Natural killer cell (primary cell): ENCODE measurements around the gene MYLK. TPM values are rescaled to one million over a fixed set of nuclear protein-coding genes. Genes with fewer than 3 reads are reported as not detected.

Experiments
- ATAC-seq, 3 donors: fragments of 150-1000 bp in 2 of 3; fragments of 200-7000 bp in 1 of 3; cut with Tn5 transposase; 1 replicate in 1 of 3; 2 replicates in 2 of 3; pipeline ENCODE4 v1.10.0; 2021; ENCODE audit warnings: mild to moderate bottlenecking in 2 of 3, moderate library complexity in 2 of 3
- DNase-seq, 2 donors: peaks; one replicate each; pipeline versions ENCODE4 v3.0.0 to v3.0.0-alpha.2; 2013 to 2021; ENCODE audit warnings: mixed read lengths in 1 of 2
- H3K27ac ChIP-seq: one replicate; pipeline ENCODE4 v1.5.1; 2013; ENCODE audit warnings: mild to moderate bottlenecking, low read length
- H3K27me3 ChIP-seq: one replicate; pipeline ENCODE4 v1.6.1; 2013; ENCODE audit warnings: low read length; ENCODE audit not compliant: control insufficient read depth, insufficient read depth
- H3K36me3 ChIP-seq: one replicate; pipeline ENCODE4 v1.6.1; 2013; ENCODE audit warnings: low read length; ENCODE audit not compliant: control insufficient read depth, insufficient read depth
- H3K4me1 ChIP-seq: one replicate; pipeline ENCODE4 v1.6.1; 2013; ENCODE audit warnings: low read length; ENCODE audit not compliant: control insufficient read depth, insufficient read depth
- H3K4me3 ChIP-seq: one replicate; pipeline ENCODE4 v1.5.1; 2013; ENCODE audit warnings: low read length
- H3K9me3 ChIP-seq: one replicate; pipeline ENCODE4 v1.6.1; 2013; ENCODE audit warnings: low read length; ENCODE audit not compliant: control insufficient read depth, insufficient read depth
- H3K27ac Mint-ChIP-seq, 2 donors: one replicate each; pipeline ENCODE4 v1.8.0; 2022; ENCODE audit warnings: mild to moderate bottlenecking in 2 of 2, mixed read lengths in 2 of 2, moderate library complexity in 1 of 2
- H3K27me3 Mint-ChIP-seq, 2 donors: one replicate each; pipeline ENCODE4 v1.8.0; 2022; ENCODE audit warnings: low read depth in 2 of 2, mixed read lengths in 2 of 2
- H3K36me3 Mint-ChIP-seq: one replicate; pipeline ENCODE4 v1.8.0; 2022; ENCODE audit warnings: mixed read lengths
- H3K4me1 Mint-ChIP-seq, 2 donors: one replicate each; pipeline ENCODE4 v1.8.0; 2022; ENCODE audit warnings: mixed read lengths in 2 of 2
- H3K4me3 Mint-ChIP-seq: one replicate; pipeline ENCODE4 v1.8.0; 2022; ENCODE audit warnings: mild to moderate bottlenecking, moderate library complexity, mixed read lengths
- H3K9me3 Mint-ChIP-seq, 2 donors: one replicate each; pipeline ENCODE4 v1.8.0; 2022; ENCODE audit warnings: mixed read lengths in 2 of 2
- CTCF ChIP-seq: fragments of 200-600 bp; IDR thresholded peaks from one replicate; pipeline ENCODE4 v1.8.0; 2022; ENCODE audit warnings: antibody characterized with exemption
- WGBS: methylation state at CpG from one replicate; pipeline ENCODE4 v1.1.7; 2013; ENCODE audit warnings: missing lambda C conversion rate; ENCODE audit not compliant: insufficient coverage; 5-methylcytosine and 5-hydroxymethylcytosine counted together
- intact Hi-C: fragments of 100-400 bp; cut with micrococcal nuclease; formaldehyde crosslinking; loops from one replicate; pipeline ENCODE4 v1.14.2; 2022
- total RNA-seq, 4 donors: library from RNA; stranded (reverse); fragments of 120-200 nt in 1 of 4; gene quantifications; one replicate each; pipeline versions ENCODE4 v1.2.3 to v1.2.4, GENCODE V29; 2013 to 2022

MYLK gene
- total RNA-seq, 3 donors from 2014 or later (not counting 1 experiment from before 2014, with no cell fraction given), result 0.39 to 5.4 (median 3.4) TPM

- ATAC-seq (no peak), DNase-seq (no peak)
- intact Hi-C loops, result no loop called here
- H3K9me3 ChIP-seq, result peaks cover 6% of the 10 kb centered on the region
- Mint-ChIP-seq H3K36me3 (no peaks in the 10 kb centered on the region), H3K9me3 (no peaks in the 10 kb centered on the region), H3K4me3 (no peak overlapping the region), H3K4me1 (peaks cover 0 to 5% of the 10 kb centered on the region in 2 donors), H3K27ac (no peak overlapping the region), H3K27me3 (no peaks in the 10 kb centered on the region)
- no peak overlapping the region for H3K27ac ChIP-seq
- H3K36me3 ChIP-seq, result no peaks in the 10 kb centered on the region
- no peaks in the 10 kb centered on the region for H3K4me1 ChIP-seq
- H3K27me3 ChIP-seq, result no peaks in the 10 kb centered on the region
- TF ChIP-seq CTCF, result no peak
- no peak overlapping the region for H3K4me3 ChIP-seq
- 68% methylated on average over 5 of the region's 5 CpGs for WGBS
Measured at GRCh38 chr3:123595396-123596180, 288.5 kb downstream of the MYLK start.

DNA sequence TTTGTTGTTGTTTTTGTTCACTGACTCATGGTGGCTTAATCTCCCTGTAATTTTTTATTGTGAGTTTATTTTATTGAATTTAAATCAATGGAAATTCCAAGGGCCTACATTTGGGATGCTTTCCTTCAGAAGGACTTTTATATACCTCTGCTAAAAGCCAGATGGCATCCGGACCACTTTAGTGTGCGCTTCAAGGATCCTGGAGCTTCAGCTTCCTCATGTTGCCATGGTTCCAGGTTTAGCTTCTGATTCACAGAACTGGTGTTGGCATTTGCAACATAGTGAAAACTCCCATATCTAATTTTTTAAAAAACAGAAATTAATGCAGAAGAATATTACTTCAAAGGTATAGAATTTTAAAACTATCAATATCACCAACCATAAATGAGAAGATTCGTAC is 290.8 kb downstream of the MYLK start:
- no peak for TF ChIP-seq CTCF
- WGBS, result 95% methylated on average over 2 of the region's 3 CpGs
- H3K4me1 ChIP-seq, result no peaks in the 10 kb centered on the region
- H3K27ac ChIP-seq, result no peak overlapping the region
- ATAC-seq (no peak), DNase-seq (no peak)
- H3K36me3 Mint-ChIP-seq, result no peaks in the 10 kb centered on the region
- peaks cover 0 to 8% of the 10 kb centered on the region in 2 donors for H3K4me1 Mint-ChIP-seq
- no peaks in the 10 kb centered on the region for H3K27me3 ChIP-seq
- no peaks in the 10 kb centered on the region for H3K9me3 Mint-ChIP-seq
- H3K27me3 Mint-ChIP-seq, result no peaks in the 10 kb centered on the region
- H3K36me3 ChIP-seq, result no peaks in the 10 kb centered on the region
- peaks cover 16% of the 10 kb centered on the region for H3K9me3 ChIP-seq
- intact Hi-C loops, result no loop called here
- H3K4me3 ChIP-seq, result no peak overlapping the region
- no peak overlapping the region for H3K4me3 Mint-ChIP-seq
- H3K27ac Mint-ChIP-seq, result no peak overlapping the region

DNA sequence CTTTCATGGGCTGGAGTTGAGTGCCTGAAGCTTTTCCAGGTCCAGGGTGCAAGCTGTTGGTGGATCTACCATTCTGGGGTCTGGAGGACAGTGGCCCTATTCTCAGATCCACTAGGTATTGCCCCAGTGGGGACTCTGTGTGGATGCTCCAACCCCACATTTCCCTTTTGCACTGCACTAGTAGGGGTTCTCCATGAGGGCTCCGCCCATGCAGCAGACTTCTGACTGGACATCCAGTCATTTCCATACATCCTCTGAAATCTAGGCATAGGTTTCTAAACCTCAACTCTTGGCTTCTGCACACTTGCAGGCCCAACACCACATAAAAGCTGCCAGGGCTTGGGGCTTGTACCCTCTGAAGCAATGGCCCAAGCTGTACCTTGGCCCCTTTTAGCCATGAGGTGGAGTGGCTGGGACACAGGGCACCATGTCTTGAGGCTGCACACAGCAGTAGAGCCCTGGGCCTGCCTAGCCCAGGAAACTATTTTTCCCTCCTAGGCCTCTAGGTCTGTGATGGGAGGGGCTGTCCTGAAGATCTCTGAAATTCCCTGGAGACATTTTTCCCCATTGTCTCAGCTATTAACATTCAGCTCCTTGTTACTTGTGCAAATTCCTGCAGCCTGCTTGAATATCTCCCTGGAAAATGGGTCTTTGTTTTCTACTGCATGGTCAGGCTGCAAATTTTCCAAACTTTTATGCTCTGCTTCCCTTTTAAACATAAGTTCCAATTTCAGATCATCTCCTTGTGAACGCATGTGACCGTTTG is 293.3 kb downstream of the MYLK start:
- Mint-ChIP-seq H3K27me3 (no peaks in the 10 kb centered on the region), H3K9me3 (no peaks in the 10 kb centered on the region), H3K4me1 (peaks cover 0 to 8% of the 10 kb centered on the region in 2 donors), H3K27ac (no peak overlapping the region), H3K36me3 (no peaks in the 10 kb centered on the region), H3K4me3 (no peak overlapping the region)
- TF ChIP-seq CTCF, result no peak
- no peak for ATAC-seq
- H3K27ac ChIP-seq, result no peak overlapping the region
- H3K4me1 ChIP-seq, result peaks cover 5% of the 10 kb centered on the region
- 100% methylated on average over 3 of the region's 3 CpGs for WGBS
- H3K4me3 ChIP-seq, result no peak overlapping the region
- no peak for DNase-seq
- peaks cover 16% of the 10 kb centered on the region for H3K9me3 ChIP-seq
- no peaks in the 10 kb centered on the region for H3K27me3 ChIP-seq
- intact Hi-C loops, result no loop called here
- H3K36me3 ChIP-seq, result no peaks in the 10 kb centered on the region
